OCI-LY7 (cell line): ENCODE measurements around the gene CALM1. TPM values are rescaled to one million over a fixed set of nuclear protein-coding genes. Genes with fewer than 3 reads are reported as not detected.
A peak's percentile ranks its signal among the peaks of the same experiment; 100 is the strongest.

Source experiments
- BruUV-seq: library from RNA; stranded (reverse); fragments of 400-500 nt; replicated peaks from 2 replicates; lab custom pipeline; 2021; lab: Mats Ljungman, UMichigan
- CTCF ChIA-PET: fragments of 300-600 bp; sonication (Branson Sonifier 250); formaldehyde crosslinking; loops from one replicate; lab custom pipeline; 2022; ENCODE audit warnings: antibody characterized with exemption; ENCODE audit not compliant: unreplicated experiment; lab: Charles Lee
- POLR2A ChIA-PET: fragments of 300-600 bp; sonication (Branson Sonifier 250); formaldehyde crosslinking; loops from one replicate; lab custom pipeline; 2022; ENCODE audit warnings: antibody characterized with exemption; lab: Charles Lee
- DNase-seq: peaks from one replicate; pipeline ENCODE4 v3.0.0-alpha.2; 2015; ENCODE audit warnings: low spot score
- H2AFZ ChIP-seq: fragments of 200-600 bp; sonication (generic), shearing (Covaris generic); 2 replicates; pipeline ENCODE4 v1.6.1; 2014; ENCODE audit warnings: mild to moderate bottlenecking, antibody characterized with exemption, low read length, moderate library complexity
- H3K27ac ChIP-seq: fragments of 200-600 bp; sonication (generic); 2 replicates; pipeline ENCODE4 v1.5.1; 2014; ENCODE audit warnings: mixed run types, low read depth, mild to moderate bottlenecking, moderate library complexity, low read length, inconsistent platforms; ENCODE audit not compliant: poor library complexity, severe bottlenecking
- H3K36me3 ChIP-seq: fragments of 200-600 bp; sonication (generic); 2 replicates; pipeline ENCODE4 v1.6.1; 2014; ENCODE audit warnings: mild to moderate bottlenecking, antibody characterized with exemption, low read length, moderate library complexity, mixed read lengths; ENCODE audit not compliant: insufficient read depth
- H3K4me1 ChIP-seq: fragments of 200-600 bp; sonication (generic); 2 replicates; pipeline ENCODE4 v1.5.1; 2014; ENCODE audit warnings: mild to moderate bottlenecking, low read length; ENCODE audit not compliant: insufficient read depth, poor library complexity, severe bottlenecking
- H3K4me2 ChIP-seq: fragments of 200-600 bp; sonication (generic); 2 replicates; pipeline ENCODE4 v1.6.1; 2014; ENCODE audit warnings: mild to moderate bottlenecking, low read length
- H3K4me3 ChIP-seq: fragments of 200-600 bp; sonication (generic); 2 replicates; pipeline ENCODE4 v1.5.1; 2014; ENCODE audit warnings: mild to moderate bottlenecking, low read depth, low read length; ENCODE audit not compliant: poor library complexity, severe bottlenecking
- H3K79me2 ChIP-seq: fragments of 200-600 bp; sonication (generic); 2 replicates; pipeline ENCODE4 v1.6.1; 2016; ENCODE audit warnings: low read depth, mild to moderate bottlenecking, low read length, moderate library complexity, mixed read lengths; ENCODE audit not compliant: insufficient read depth
- H3K9me2 ChIP-seq: fragments of 200-600 bp; sonication (generic); 2 replicates; pipeline ENCODE4 v1.6.1; 2016; ENCODE audit warnings: mild to moderate bottlenecking, low read length, mixed read lengths; ENCODE audit not compliant: insufficient read depth
- H3K9me3 ChIP-seq: fragments of 200-600 bp; sonication (generic); 2 replicates; pipeline ENCODE4 v1.6.1; 2014; ENCODE audit warnings: mild to moderate bottlenecking, mixed run types, low read length, mixed read lengths
- H4K20me1 ChIP-seq: fragments of 200-600 bp; sonication (generic); 2 replicates; pipeline ENCODE4 v1.6.1; 2014; ENCODE audit warnings: mild to moderate bottlenecking, antibody characterized with exemption, low read length, moderate library complexity, mixed read lengths; ENCODE audit not compliant: insufficient read depth
- EZH2phosphoT487 ChIP-seq: fragments of 200-600 bp; sonication (generic); IDR thresholded peaks from 2 replicates; pipeline ENCODE4 v1.6.1; 2018; ENCODE audit warnings: low read depth, borderline replicate concordance, mild to moderate bottlenecking, mixed run types, antibody characterized with exemption, low read length, moderate library complexity, mixed read lengths
- intact Hi-C: fragments of 100-400 bp; cut with micrococcal nuclease; formaldehyde crosslinking; loops from one replicate; pipeline ENCODE4 v1.10.0; 2022; ENCODE audit not compliant: unreplicated experiment
- total RNA-seq, 2 experiments: library from RNA; depleted of rRNA in 1 of 2; stranded (reverse); fragments of >200 nt in 1 of 2; shearing (Covaris generic) in 1 of 2; gene quantifications; 2 replicates each; pipeline ENCODE4 v1.2.3, GENCODE V29; 2014 to 2022
- TF ChIP-seq, protein P1 (sequence below): fragments of 200-600 bp; sonication (generic); conservative IDR thresholded peaks from 2 replicates; pipeline ENCODE4 v1.5.1; 2014; ENCODE audit warnings: mild to moderate bottlenecking, antibody characterized with exemption, low read length, moderate library complexity, mixed read lengths

The CALM1 gene
- total RNA-seq, 2 experiments from 2014 or later = 282 to 311 TPM

DNA sequence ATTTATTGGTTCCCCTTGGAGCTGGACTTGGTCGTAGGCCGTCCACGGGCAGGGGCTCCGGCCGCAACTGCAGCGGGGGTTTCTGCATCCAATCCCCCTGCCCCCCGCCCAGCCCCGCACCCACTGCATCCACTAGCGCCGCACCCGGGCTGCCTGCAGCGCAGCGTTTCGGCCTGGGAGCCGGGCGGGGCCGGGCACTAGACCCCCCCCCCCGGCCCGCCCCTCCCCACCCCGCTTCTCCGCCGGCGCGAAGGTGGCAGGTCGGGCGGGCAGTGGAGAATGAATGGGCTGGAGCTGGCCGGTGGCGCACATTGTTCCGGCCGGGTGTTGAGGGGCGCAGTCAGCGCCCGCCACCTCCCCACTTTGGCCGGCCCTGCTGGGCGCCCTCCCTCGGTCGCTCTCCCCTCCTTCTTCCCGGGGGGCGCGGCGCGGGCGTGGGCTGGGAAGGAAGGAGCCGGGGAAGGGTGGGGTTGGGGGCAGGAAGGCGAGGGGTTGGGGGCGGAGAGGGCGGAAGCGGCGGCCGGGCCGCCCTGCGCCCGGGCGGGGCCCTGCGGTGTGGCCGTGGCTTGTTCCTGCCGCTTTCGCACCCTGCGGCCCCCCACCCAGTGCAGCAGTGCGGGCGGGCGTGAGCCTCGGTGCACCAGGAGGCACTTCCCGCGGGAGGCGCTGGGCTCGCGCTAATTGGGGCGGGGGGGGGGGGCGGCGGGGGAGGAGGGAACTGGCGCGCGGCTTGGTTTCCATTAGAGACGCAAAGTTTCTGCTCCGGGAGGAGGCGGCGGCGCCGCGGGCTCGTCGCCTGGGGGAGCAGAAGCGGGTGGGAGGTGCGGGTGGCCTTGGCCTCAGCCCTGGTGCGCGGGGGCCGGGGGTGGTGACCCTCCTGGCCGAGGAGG is 841 bp downstream of the CALM1 start:
- no peak overlapping the region for H2AFZ ChIP-seq

DNA sequence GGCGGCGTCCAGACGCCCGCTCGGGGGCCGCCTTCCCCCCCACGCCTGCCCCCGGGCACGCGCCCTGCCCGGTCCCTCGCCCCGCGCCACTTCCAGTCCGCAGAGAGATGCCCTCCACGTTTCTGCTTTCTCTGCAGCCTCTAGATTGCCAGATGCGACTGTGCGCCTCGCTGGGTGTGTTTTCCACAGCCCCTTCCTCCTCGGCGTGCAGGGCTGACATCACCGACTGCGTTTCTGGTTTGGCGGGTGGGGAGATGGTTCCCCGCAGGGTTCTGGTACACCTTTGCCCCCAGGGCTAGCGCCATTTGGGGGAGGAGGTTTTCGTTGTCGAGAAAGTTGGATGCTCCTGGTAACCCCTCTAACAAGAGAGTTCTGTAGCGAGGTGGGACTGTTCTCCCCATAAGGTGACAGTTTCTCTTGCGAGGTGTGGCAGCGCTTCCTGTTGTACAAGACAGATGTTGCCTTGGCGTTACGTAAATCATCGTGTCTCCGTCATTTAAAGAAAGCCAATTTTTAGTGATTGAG is 1.5 kb downstream of the CALM1 start:
- intact Hi-C loops = loop anchor here (5.0 kb wide), 3 partner anchors 141 to 664 kb away; partner anchors contain the start of genes PSMC1, RPS6KA5 and TDP1
- no TSS peak for BruUV-seq
- H3K36me3 ChIP-seq = peaks cover 42% of the 10 kb centered on the region
- POLR2A ChIA-PET = no interaction called here
- H3K9me3 ChIP-seq = no peaks in the 10 kb centered on the region
- peaks cover 38% of the 10 kb centered on the region for H3K79me2 ChIP-seq
- H4K20me1 ChIP-seq = peaks cover 28% of the 10 kb centered on the region
- H3K27ac ChIP-seq = peak overlapping the region; percentile 79
- peak overlapping the region; percentile 85 for H3K4me2 ChIP-seq
- H2AFZ ChIP-seq = no peak overlapping the region
- H3K9me2 ChIP-seq = no peaks in the 10 kb centered on the region
- CTCF ChIA-PET = no interaction called here
- H3K4me3 ChIP-seq = peak overlapping the region; percentile 100
- DNase-seq = peak; percentile 76
- TF ChIP-seq, protein P1, sequence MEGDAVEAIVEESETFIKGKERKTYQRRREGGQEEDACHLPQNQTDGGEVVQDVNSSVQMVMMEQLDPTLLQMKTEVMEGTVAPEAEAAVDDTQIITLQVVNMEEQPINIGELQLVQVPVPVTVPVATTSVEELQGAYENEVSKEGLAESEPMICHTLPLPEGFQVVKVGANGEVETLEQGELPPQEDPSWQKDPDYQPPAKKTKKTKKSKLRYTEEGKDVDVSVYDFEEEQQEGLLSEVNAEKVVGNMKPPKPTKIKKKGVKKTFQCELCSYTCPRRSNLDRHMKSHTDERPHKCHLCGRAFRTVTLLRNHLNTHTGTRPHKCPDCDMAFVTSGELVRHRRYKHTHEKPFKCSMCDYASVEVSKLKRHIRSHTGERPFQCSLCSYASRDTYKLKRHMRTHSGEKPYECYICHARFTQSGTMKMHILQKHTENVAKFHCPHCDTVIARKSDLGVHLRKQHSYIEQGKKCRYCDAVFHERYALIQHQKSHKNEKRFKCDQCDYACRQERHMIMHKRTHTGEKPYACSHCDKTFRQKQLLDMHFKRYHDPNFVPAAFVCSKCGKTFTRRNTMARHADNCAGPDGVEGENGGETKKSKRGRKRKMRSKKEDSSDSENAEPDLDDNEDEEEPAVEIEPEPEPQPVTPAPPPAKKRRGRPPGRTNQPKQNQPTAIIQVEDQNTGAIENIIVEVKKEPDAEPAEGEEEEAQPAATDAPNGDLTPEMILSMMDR = no peak
- TF ChIP-seq EZH2phosphoT487 = no peak
- peaks cover 20% of the 10 kb centered on the region for H3K4me1 ChIP-seq

More for the DNA sequence above, 841 bp downstream of the CALM1 start:
- BruUV-seq = no TSS peak
- Histone ChIP-seq H3K36me3 (peaks cover 35% of the 10 kb centered on the region), H3K9me3 (no peaks in the 10 kb centered on the region), H3K4me3 (peak overlapping the region; percentile 100), H3K27ac (peak overlapping the region; percentile 79), H3K9me2 (no peaks in the 10 kb centered on the region), H3K4me1 (peaks cover 20% of the 10 kb centered on the region), H3K4me2 (peak overlapping the region; percentile 85), H4K20me1 (peaks cover 28% of the 10 kb centered on the region), H3K79me2 (peaks cover 38% of the 10 kb centered on the region)
- POLR2A ChIA-PET = interaction anchor here (0.7 to 3.2 kb wide), 2 partner anchors 15 to 1575 kb away, joined by 3 to 33 read pairs; no protein-coding TSS in a partner anchor
- CTCF ChIA-PET = no interaction called here
- DNase-seq = peak; percentile 75
- TF ChIP-seq, protein P1 = no peak
- no peak for TF ChIP-seq EZH2phosphoT487
- intact Hi-C loops = loop anchor here (1.0 to 5.0 kb wide), 4 partner anchors 66 to 665 kb away; partner anchors contain the start of genes NRDE2, PSMC1, RPS6KA5 and TDP1
